GM19043 (cell line): Measurements from ENCODE around the gene SLC30A2.
"Not testable (repeated sequence)": the region's sequence is repeated elsewhere in the genome, so short reads cannot be mapped to it uniquely, and the experiment has no call there.

Experiments used
- ATAC-seq: cut with Tn5 transposase; IDR thresholded peaks from one replicate; pipeline ENCODE4 v1.9.1; 2021; ENCODE audit warnings: low read depth; ENCODE audit not compliant: unreplicated experiment

Gene SLC30A2

DNA sequence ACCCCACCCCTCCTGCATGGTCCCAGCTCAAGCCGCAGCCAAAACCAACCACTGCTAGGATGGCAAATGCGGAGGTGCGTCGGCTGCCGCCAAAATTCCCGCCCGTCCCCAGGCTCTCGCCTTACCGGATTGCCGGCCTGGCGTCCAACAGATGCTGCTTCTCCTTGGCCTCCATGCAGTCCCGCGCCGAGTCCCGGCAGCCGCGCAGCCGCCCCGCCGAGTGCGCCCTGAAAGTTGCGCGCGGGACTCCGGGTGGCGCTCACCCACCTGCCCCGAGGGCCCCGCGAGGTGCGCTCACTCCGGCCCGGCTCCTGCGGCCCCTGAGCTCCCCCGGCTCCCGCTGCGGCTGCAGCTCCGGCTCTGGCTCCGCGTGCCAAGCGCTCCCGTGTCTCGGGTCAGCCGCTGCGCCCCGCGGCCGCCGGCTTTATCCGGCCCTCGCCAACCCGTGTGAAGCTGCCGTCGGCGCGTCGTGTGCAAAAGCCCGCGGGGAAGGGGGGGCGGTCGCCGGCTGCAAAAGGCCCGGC lies at the start of gene SLC30A2:
Gene SLC30A2 (minus strand): TSS at position 397 of the 524 bp plus-strand sequence. CDS start 222 bp downstream, at position 175.
- no peak for ATAC-seq

GRCh38 chr1:26094677-26095383 lies 48.9 kb upstream of the SLC30A2 start:
- ATAC-seq: no peak

- ATAC-seq: no peak
Measured at GRCh38 chr1:26094076-26094669, 48.3 kb upstream of the SLC30A2 start.

- ATAC-seq: not testable (repeated sequence)
Measured at GRCh38 chr1:26093569-26093968, 47.7 kb upstream of the SLC30A2 start.

GRCh38 chr1:26092422-26092821 lies 46.5 kb upstream of the SLC30A2 start:
- ATAC-seq: no peak

GRCh38 chr1:26090893-26091292 lies 45.0 kb upstream of the SLC30A2 start:
- no peak for ATAC-seq

DNA sequence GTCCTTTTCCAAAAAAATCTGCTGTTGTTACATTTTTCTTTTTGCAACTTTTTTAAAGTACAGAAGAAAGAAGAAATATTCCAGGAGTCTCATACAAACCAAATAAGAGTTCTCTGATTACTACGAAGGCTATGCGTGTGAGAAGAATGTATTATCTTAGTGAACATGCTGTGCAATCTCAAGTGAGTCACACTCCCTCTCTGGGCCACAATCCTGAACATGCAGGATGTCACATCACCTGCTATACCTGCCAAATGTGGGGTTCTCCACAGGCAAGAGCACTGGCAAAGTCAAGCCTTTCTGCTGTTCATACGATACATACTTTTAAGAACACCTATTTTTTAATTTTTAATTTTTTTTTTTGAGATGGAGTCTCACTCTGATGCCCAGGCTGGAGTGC lies 43.2 kb upstream of the SLC30A2 start:
- ATAC-seq: no peak

DNA sequence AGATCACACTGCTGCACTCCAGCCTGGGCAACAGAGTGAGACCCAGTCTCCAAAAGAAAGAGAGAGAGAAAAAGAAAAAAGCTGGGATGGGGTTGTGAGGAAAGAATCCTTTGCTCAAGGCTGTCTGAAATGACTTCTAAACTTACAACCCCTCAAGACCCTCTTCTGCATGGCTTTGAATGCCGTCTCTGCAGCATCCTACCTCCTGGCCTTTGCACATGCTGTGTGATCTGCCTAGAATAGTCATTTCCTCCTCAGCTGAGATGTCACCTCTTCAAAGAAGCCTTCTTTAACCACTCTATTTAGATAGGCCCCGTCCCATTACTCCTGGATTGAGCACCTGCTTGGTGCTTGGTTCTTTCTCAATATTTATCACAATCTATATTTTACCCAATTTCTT lies 38.9 kb upstream of the SLC30A2 start:
- no peak for ATAC-seq

- ATAC-seq: no peak
Measured at GRCh38 chr1:26084091-26084561, 38.2 kb upstream of the SLC30A2 start.

GRCh38 chr1:26083208-26083607 lies 37.3 kb upstream of the SLC30A2 start:
- ATAC-seq: no peak

- ATAC-seq: no peak
Measured at GRCh38 chr1:26082020-26082350, 36.1 kb upstream of the SLC30A2 start.

GRCh38 chr1:26081267-26082019 lies 35.5 kb upstream of the SLC30A2 start:
- no peak for ATAC-seq

DNA sequence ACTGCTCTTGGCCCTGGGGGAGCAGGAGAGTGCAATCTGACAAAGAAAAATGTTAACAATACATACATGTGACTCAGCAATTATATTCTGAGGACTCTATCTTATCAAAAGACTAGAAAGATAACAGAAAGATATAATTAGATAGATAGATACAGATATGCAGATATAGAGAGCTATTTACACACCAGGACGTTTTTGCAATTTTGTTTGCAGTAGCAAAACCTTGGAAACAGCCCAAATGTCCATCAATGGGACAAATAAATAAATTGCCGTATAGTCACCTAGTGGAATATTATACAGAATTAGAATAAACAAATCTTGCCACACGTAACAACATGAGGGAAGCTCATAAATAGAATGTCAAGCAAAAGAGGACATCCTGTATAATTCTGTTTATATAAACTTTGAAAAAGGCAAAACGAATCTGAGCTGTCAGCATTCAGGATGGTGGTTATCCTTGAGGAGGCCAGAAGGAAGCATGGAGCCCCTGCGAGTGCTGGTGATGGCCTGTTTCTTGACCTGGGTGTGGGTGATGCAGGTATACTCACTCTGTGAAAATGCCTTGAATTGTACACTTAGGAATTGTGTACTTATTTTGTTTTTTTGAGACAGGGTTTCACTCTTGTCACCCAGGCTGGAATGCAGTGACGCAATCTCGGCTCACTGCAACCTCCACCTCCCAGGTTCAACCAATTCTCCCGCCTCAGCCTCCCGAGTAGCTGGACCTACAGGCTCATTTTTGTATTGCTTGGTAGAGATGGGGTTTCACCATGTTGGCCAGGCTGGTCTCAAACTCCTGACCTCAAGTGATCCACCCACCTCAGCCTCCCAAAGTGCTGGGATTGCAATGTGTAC lies 34.3 kb upstream of the SLC30A2 start:
- ATAC-seq: no peak

DNA sequence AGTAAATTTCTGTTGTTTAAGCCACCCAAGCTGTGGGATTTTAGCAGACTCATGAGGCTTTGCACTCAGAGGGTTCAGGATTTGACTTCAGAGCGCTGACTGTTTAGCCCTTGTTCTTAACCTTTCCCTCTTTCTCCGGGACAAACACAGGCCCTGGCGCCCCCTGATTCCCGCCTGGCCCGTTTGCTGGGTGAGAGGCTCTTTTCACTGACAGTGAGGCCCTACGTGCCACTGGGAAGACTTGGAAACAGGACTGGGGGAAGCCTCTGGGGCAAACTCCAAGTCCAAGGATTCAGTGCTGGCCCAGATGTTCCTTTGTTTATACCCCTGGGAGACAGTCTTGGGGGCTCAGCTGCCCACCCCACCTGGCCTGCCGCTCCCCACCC lies 33.3 kb upstream of the SLC30A2 start:
- ATAC-seq: no peak

GRCh38 chr1:26078286-26079177 lies 32.6 kb upstream of the SLC30A2 start:
- ATAC-seq: no peak

GRCh38 chr1:26077524-26077923 lies 31.6 kb upstream of the SLC30A2 start:
- no peak for ATAC-seq

DNA sequence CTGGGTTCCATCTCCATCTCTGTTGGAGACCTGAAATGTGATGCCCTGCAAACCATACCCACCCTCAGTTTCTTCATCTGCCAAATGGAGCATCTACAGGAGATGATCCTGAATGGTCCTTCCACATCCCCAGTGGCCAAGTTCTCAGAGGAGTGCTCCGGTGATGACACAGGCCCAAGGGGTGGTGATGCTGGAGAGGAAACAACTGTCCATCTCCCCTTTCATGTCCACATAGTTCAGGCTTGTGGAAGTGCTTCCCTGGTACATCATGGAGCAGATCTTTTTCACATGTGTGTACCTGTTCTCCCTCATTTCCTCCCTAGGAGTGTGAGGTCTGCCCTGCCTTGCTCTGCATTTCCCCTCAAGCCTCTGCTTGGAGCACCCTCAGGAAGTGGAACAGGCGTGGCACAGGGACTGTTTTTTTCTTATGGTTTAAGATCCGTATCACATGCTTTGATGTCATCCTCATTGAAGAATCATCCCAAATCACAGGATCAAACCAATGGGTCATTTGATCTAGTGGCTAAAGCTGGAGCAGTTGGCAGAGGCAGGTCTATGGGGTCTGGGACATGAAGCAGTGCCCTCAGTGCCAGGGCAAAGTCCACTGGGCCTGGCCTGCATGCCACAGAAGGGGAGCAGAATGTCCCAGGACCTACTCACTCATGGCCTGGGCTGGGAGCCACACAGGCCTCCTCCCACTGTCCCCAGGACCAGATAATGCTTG lies 29.7 kb upstream of the SLC30A2 start:
- no peak for ATAC-seq

GRCh38 chr1:26072305-26072704 lies 26.4 kb upstream of the SLC30A2 start:
- ATAC-seq: no peak

- no peak for ATAC-seq
Measured at GRCh38 chr1:26070963-26071342, 25.0 kb upstream of the SLC30A2 start.
